GM20431 (cell line): ENCODE measurements around the gene HLF.

ENCODE experiments used
- in situ Hi-C: fragments of 300-500 bp; cut with MseI, MboI; formaldehyde crosslinking; loops from one replicate; pipeline ENCODE4 v1.15.0; 2020; ENCODE audit warnings: low sequenced_read_pairs; ENCODE audit not compliant: unreplicated experiment

The HLF gene

GRCh38 chr17:55273579-55274354 lies 9.0 kb downstream of the HLF start:
- in situ Hi-C loops = no loop called here

GRCh38 chr17:55274355-55275255 lies 9.8 kb downstream of the HLF start:
- in situ Hi-C loops = no loop called here

- in situ Hi-C loops = no loop called here
These were observed 11.4 kb downstream of the HLF start for GRCh38 chr17:55275894-55276804.

GRCh38 chr17:55278173-55278961 lies 13.6 kb downstream of the HLF start:
- in situ Hi-C loops = no loop called here

- in situ Hi-C loops = no loop called here
These were observed 14.4 kb downstream of the HLF start for GRCh38 chr17:55279203-55279602.

- in situ Hi-C loops = no loop called here
These were observed 15.0 kb downstream of the HLF start for GRCh38 chr17:55279788-55280187.

GRCh38 chr17:55280212-55280611 lies 15.5 kb downstream of the HLF start:
- in situ Hi-C loops = no loop called here

- in situ Hi-C loops = no loop called here
These were observed 17.1 kb downstream of the HLF start for GRCh38 chr17:55281649-55282378.

GRCh38 chr17:55282379-55282702 lies 17.6 kb downstream of the HLF start:
- in situ Hi-C loops = no loop called here

GRCh38 chr17:55282741-55283140 lies 18.0 kb downstream of the HLF start:
- in situ Hi-C loops = no loop called here

GRCh38 chr17:55283256-55283965 lies 18.7 kb downstream of the HLF start:
- in situ Hi-C loops = no loop called here

- in situ Hi-C loops = no loop called here
These were observed 19.5 kb downstream of the HLF start for GRCh38 chr17:55284001-55284884.

GRCh38 chr17:55284944-55285339 lies 20.2 kb downstream of the HLF start:
- in situ Hi-C loops = no loop called here

- in situ Hi-C loops = no loop called here
These were observed 20.9 kb downstream of the HLF start for GRCh38 chr17:55285340-55286301.

GRCh38 chr17:55286681-55287589 lies 22.2 kb downstream of the HLF start:
- in situ Hi-C loops = no loop called here
